ENCODE measurements around the gene CARNS1. TPM values are rescaled to one million over a fixed set of nuclear protein-coding genes. Genes with fewer than 3 reads are reported as not detected.
A peak's percentile ranks its signal among the peaks of the same experiment; 100 is the strongest.

CARNS1 gene
- total and polyA plus RNA-seq, 9 of the 15 experiments (the other 6 are each of a cell fraction or from before 2014, with no cell fraction given), result 0.01 to 0.18 (median 0.06) TPM; not detected in 3

- TF ChIP-seq ZFX (CRISPR knock-in tag; IDR thresholded peaks at IDR 0.05) (peak; percentile 70), NONO (IDR thresholded peaks at IDR 0.05; ENCODE audit: low read depth in 2 of 2, low read length in 1 of 2) (peak in 1 of 2 experiments; percentile 78; a peak in 2 of 4 replicates), ZC3H8 (IDR thresholded peaks at IDR 0.05) (no peak), SMARCE1 (IDR thresholded peaks at IDR 0.05) (no peak), SRSF7 (optimal IDR thresholded peaks at IDR 0.05; ENCODE audit: low read depth, low read length) (no peak), ZNF583 (CRISPR knock-in tag; IDR thresholded peaks at IDR 0.05) (no peak), NR2C2 (CRISPR knock-in tag; IDR thresholded peaks at IDR 0.05) (no peak), NR2C2 (tag; IDR thresholded peaks at IDR 0.05) (peak; percentile 65; the same call in 1 of the 2 replicates), ZNF274 (IDR thresholded peaks at IDR 0.05; ENCODE audit: borderline replicate concordance, low read depth, low read length) (no peak), SAP30 (IDR thresholded peaks at IDR 0.05; ENCODE audit: borderline replicate concordance, insufficient read depth, low read depth, low read length, poor library complexity, severe bottlenecking) (peak; percentile 87), CBX1 (IDR thresholded peaks at IDR 0.05; ENCODE audit: low read depth) (no peak), DDX20 (tag; IDR thresholded peaks at IDR 0.05; ENCODE audit: low read depth) (no peak), ZNF512 (tag; IDR thresholded peaks at IDR 0.05) (no peak), ILK (tag; IDR thresholded peaks at IDR 0.05; ENCODE audit: borderline replicate concordance, low read depth) (no peak), ZNF23 (CRISPR knock-in tag; IDR thresholded peaks at IDR 0.05) (no peak), PBX2 (CRISPR knock-in tag; IDR thresholded peaks at IDR 0.05; ENCODE audit: low read depth) (no peak), PBX2 (tag; conservative IDR thresholded peaks at IDR 0.05; ENCODE audit: low read depth) (no peak), ZNF76 (CRISPR knock-in tag; IDR thresholded peaks at IDR 0.05; ENCODE audit: borderline replicate concordance) (no peak), MBD2 (IDR thresholded peaks at IDR 0.05; ENCODE audit: borderline replicate concordance, low read depth) (no peak), DMBX1 (CRISPR knock-in tag; IDR thresholded peaks at IDR 0.05; ENCODE audit: borderline replicate concordance) (no peak), XRCC5 (IDR thresholded peaks at IDR 0.05; ENCODE audit: low read depth, low read length) (no peak), ZNF584 (CRISPR knock-in tag; IDR thresholded peaks at IDR 0.05; ENCODE audit: low read depth) (no peak), ZNF561 (CRISPR knock-in tag; conservative IDR thresholded peaks at IDR 0.05) (no peak), CREM (IDR thresholded peaks at IDR 0.05; ENCODE audit: low read depth) (peak; percentile 88), MCM3 (IDR thresholded peaks at IDR 0.05) (no peak), CBX3 (IDR thresholded peaks at IDR 0.05; ENCODE audit: borderline replicate concordance in 1 of 2, low read length in 2 of 2) (no peak)
These were observed 5.4 kb downstream of the CARNS1 start (continued) for GRCh38 chr11:67420646-67421429.

All from K562 (cell line).